ENCODE results near the gene SLC12A9.

SLC12A9 gene

DNA sequence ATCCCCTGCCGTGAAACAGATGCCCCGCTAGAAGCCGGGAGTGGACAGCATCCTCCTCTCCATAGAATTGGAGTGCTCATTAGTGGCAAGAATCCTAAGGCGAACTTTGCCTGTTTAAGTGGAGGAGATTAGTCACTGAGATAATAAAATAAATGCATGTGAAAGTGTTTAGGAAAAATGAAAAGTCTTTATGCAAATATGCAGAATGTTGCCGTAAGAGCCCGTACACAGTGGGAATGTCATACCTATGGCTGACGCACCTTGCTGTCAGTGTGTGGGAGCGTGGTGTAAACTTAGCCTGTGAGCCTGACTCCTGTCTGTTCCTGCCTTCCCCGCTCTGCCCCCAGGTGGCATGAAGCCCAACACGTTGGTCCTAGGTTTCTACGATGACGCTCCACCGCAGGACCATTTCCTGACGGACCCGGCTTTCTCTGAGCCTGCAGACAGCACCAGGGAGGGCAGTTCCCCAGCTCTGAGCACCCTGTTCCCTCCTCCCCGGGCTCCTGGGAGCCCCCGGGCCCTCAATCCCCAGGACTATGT is 12.9 kb downstream of the SLC12A9 start:
- Mint-ChIP-seq H3K4me3 (no peak overlapping the region), H3K27ac (no peak overlapping the region), H3K9me3 (no peaks in the 10 kb centered on the region), H3K36me3 (ENCODE audit: low read depth) (peaks cover 15% of the 10 kb centered on the region), H3K4me1 (peaks cover 17% of the 10 kb centered on the region), H3K27me3 (no peaks in the 10 kb centered on the region)
- no peak for DNase-seq
- ATAC-seq: no peak

DNA sequence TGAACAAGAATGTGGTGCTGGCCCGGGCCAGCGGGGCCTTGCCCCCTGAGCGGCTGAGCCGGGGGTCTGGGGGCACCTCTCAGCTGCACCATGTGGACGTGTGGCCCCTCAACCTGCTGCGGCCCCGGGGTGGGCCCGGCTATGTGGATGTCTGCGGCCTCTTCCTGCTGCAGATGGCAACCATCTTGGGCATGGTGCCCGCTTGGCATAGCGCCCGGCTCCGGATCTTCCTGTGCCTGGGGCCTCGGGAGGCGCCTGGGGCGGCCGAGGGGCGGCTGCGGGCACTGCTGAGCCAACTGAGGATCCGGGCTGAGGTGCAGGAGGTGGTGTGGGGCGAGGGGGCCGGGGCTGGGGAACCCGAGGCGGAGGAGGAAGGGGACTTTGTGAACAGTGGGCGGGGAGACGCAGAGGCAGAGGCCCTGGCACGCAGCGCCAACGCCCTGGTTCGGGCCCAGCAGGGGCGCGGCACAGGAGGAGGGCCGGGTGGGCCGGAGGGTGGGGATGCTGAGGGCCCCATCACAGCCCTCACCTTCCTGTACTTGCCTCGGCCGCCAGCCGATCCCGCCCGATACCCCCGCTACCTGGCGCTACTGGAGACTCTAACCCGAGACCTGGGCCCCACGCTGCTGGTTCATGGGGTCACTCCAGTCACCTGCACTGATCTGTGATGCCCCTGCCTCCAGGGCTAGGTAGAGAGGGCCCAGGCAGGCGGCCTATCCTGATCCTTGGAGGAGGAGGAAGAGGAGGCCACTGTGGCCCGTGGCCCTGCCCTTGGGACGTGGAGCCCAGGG is 13.6 kb downstream of the SLC12A9 start:
- H3K9me3 Mint-ChIP-seq: no peaks in the 10 kb centered on the region
- ATAC-seq (peak; percentile 39), DNase-seq (peak; percentile 44)
- H3K27ac Mint-ChIP-seq: peak overlapping the region; percentile 92
- H3K27me3 Mint-ChIP-seq: no peaks in the 10 kb centered on the region
- peaks cover 17% of the 10 kb centered on the region for H3K4me1 Mint-ChIP-seq
- H3K36me3 Mint-ChIP-seq (ENCODE audit: low read depth): peaks cover 13% of the 10 kb centered on the region
- peak overlapping the region; percentile 87 for H3K4me3 Mint-ChIP-seq

DNA sequence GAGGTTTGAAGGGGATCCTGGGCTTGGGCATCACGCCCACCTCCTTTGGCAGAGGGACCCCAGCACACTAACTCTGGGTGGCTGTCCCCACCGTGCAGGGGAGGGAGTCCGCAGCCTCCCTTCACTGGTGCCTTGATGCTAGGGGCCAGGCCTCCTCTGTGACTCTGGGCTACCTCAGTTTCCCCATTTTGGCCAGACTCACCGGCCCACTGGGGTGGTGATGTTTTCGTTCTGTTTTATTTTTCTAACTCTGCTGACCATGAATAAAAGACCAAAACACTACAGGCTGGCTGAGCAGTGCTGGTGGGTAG is 14.2 kb downstream of the SLC12A9 start:
- ATAC-seq: no peak
- H3K27ac Mint-ChIP-seq: peak overlapping the region; percentile 92
- H3K4me3 Mint-ChIP-seq: peak overlapping the region; percentile 87
- H3K9me3 Mint-ChIP-seq: no peaks in the 10 kb centered on the region
- DNase-seq: no peak
- H3K27me3 Mint-ChIP-seq: no peaks in the 10 kb centered on the region
- H3K36me3 Mint-ChIP-seq (ENCODE audit: low read depth): peaks cover 16% of the 10 kb centered on the region
- peaks cover 17% of the 10 kb centered on the region for H3K4me1 Mint-ChIP-seq

DNA sequence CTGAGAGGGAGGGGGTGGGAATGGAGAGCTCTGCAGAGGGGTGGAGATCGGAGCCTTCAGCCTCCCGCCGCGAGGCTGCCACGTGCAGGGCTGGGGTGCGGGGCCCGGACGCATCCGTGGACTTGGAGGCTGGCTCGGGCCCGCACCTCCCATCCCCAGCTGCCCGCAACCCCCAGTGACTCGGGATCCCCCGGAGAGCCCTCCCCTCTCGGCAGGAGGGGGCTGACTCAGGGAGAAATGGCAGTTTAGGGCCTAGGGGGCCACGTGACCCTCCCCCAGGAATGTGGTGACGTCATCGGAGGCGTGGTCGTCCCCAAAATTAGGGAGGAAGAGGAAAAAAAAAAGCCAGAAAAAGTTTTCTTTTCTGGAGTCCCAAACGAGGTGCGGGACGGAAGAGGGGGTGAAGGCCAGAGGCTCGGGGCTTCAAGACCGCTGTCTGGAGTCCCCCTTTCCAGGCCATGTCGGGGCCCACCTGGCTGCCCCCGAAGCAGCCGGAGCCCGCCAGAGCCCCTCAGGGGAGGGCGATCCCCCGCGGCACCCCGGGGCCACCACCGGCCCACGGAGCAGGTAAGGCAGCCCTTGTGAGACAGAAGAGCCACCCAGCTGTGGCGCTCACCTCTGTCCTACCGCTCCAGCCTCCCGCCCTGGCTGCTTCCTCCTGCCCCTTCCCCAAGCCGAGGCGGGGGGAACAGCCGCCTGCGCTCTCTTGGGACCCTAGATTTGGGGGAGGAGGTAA is 14.7 kb downstream of the SLC12A9 start, which contains the start of gene TRIP6:
Gene TRIP6, plus strand, starts transcription at position 348 of the 736 bp plus-strand sequence. Its CDS starts 111 bp downstream, at position 459.
- no peaks in the 10 kb centered on the region for H3K27me3 Mint-ChIP-seq
- H3K36me3 Mint-ChIP-seq (ENCODE audit: low read depth): peaks cover 16% of the 10 kb centered on the region
- H3K9me3 Mint-ChIP-seq: no peaks in the 10 kb centered on the region
- H3K4me1 Mint-ChIP-seq: peaks cover 17% of the 10 kb centered on the region
- peak within 1 kb of the TSS; percentile 92 for H3K27ac Mint-ChIP-seq
- peak; percentile 82 for DNase-seq
- peak; percentile 66 for ATAC-seq
- H3K4me3 Mint-ChIP-seq: peak within 1 kb of the TSS; percentile 87

DNA sequence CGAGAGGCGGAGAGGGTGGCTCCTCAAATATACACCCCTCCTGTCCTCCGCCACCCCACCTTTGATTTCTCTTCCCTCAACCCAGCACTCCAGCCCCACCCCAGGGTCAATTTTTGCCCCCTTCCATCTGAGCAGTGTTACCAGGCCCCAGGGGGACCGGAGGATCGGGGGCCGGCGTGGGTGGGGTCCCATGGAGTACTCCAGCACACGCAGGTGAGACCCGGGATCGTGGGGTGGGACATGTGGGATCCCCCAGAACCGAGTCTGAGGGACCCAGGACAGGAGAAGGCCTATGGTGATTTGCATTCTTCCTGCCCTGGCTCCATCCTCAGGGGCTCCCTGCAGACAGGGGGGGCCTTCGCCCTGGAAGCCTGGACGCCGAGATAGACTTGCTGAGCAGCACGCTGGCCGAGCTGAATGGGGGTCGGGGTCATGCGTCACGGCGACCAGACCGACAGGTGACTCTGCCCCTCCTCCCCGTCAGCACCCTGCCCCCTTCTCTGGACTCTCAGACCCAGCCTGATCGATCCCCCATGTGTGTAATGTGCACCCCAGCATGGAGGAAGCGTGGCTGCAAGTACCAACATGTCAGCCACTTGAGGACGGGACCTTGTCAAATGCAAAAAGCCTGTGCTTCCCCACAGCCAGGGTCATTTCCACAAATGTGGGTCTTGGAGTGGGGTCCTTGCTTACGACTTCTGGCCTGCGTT is 15.4 kb downstream of the SLC12A9 start:
- Mint-ChIP-seq H3K27me3 (no peaks in the 10 kb centered on the region), H3K36me3 (ENCODE audit: low read depth) (peaks cover 15% of the 10 kb centered on the region), H3K9me3 (no peaks in the 10 kb centered on the region), H3K4me1 (peaks cover 20% of the 10 kb centered on the region), H3K27ac (peak overlapping the region; percentile 68), H3K4me3 (peak overlapping the region; percentile 87)
- DNase-seq (no peak), ATAC-seq (no peak)

DNA sequence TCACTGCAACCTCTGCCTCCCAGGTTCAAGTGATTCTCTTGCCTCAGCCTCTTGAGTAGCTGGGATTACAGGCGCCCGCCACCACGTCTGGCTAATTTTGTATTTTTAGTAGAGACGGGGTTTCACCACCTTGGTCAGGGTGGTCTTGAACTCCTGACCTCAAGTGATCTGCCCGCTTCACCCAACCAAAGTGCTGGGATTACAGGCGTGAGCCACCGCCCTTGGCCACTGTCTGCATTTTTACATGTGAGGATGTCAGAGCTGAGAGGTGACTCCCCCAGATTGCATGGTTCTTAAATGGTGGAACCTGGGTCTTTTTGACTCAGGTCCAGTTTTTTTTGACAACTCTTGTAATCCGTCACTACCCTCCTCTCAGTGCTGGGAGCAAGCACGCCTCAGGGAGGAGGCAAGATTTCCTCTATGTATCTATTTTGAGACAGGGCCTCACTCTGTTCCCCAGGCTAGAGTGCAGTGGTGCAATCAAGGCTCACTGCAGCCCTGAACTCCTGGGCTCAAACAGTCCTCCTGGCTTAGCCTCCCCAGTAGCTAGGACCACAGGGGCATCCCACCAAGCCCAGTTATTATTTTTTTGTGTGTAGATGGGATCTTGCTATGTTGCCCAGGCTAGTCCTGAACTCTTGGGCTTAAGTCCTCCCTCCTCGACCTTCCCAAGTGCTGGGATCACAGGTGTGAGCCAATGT is 21.2 kb downstream of the SLC12A9 start:
- Mint-ChIP-seq H3K36me3 (ENCODE audit: low read depth) (peaks cover 60% of the 10 kb centered on the region), H3K9me3 (no peaks in the 10 kb centered on the region), H3K27ac (peak overlapping the region; percentile 97), H3K4me1 (peaks cover 48% of the 10 kb centered on the region), H3K4me3 (peak overlapping the region; percentile 97), H3K27me3 (no peaks in the 10 kb centered on the region)
- ATAC-seq (no peak), DNase-seq (no peak)

DNA sequence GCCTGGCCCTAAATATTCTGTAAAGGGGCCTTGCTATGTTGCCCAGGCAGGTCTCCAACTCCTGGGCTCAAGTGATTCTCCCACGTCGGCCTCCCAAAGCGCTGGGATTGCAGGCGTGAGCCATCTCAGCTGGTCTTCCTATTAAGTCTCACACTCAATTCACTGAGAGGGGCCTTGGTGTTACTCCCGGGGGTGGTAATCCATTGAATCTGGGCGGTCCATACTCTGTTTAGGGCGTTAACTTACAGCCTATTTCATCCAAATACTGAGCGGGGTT is 21.7 kb downstream of the SLC12A9 start:
- peaks cover 65% of the 10 kb centered on the region for H3K36me3 Mint-ChIP-seq (ENCODE audit: low read depth)

DNA sequence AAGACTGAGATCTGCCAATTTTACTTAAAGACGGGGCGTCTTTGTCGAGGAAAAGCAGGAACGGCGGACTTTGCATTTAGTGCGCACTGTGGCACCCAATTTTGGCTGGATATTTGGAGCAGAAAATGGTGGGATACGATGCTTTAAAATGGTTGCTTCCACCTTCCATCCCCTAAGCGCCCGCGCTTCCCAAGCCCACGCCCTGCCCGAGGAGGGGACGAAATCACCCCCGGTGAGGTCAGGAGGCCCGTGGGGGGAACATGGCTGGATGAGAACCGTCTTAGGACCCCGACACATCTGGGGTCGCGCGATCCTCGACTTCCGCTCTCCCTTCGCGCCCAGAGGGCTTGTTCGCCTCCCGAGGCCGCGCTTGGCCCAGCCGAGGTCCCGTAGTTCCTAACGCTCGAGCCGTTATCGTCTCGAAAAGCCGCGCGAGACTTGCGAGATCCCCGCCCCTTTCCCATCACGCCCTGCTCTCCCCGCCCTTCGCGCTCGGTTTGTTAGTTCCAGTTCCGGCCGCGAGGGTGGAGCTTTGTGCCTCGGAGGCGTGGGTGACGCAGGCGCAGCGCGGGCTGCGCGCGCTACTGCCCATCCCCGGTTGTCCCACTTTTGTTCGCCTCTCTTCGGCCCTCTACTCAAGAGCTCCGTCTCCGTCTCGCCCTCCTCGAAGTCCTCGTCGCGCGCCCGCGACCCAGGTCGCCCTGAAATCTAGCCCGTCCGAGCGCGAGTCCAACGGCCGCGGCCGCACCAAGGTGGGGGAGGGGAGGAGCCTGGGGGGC is 22.3 kb downstream of the SLC12A9 start, which contains the start of gene SRRT:
Gene SRRT, plus strand, starts transcription at position 527 of the 779 bp plus-strand sequence. CDS start 488 bp downstream, outside the sequence.
- Mint-ChIP-seq H3K27ac (peak within 1 kb of the TSS; percentile 97), H3K4me3 (peak within 1 kb of the TSS; percentile 97), H3K4me1 (peaks cover 52% of the 10 kb centered on the region), H3K36me3 (ENCODE audit: low read depth) (peaks cover 71% of the 10 kb centered on the region), H3K27me3 (no peaks in the 10 kb centered on the region), H3K9me3 (no peaks in the 10 kb centered on the region)
- ATAC-seq: peak; percentile 91
- DNase-seq: peak; percentile 99

More for the DNA sequence above, 21.7 kb downstream of the SLC12A9 start:
- H3K4me1 Mint-ChIP-seq: peaks cover 48% of the 10 kb centered on the region
- peak overlapping the region; percentile 97 for H3K4me3 Mint-ChIP-seq
- peak overlapping the region; percentile 97 for H3K27ac Mint-ChIP-seq
- no peak for ATAC-seq
- H3K27me3 Mint-ChIP-seq: no peaks in the 10 kb centered on the region
- H3K9me3 Mint-ChIP-seq: no peaks in the 10 kb centered on the region
- peak; percentile 14 for DNase-seq

DNA sequence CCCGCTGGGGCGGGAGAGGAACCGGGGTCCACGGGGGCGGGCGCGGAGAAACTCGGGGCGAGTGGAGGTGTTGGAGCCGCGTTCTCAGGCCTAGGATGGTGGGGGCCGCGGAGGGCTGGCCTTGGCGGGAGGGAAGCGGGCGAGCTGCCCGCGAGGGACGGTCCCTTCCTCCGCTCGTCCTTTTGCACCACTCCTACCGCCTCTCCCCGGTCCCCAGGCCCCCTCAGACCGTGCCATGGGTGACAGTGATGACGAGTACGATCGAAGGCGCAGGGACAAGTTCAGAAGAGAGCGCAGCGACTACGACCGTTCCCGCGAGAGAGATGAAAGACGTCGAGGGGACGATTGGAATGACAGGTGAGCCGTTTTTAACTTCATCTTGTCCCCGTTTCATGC is 22.8 kb downstream of the SLC12A9 start:
- peak overlapping the region; percentile 97 for H3K4me3 Mint-ChIP-seq
- H3K9me3 Mint-ChIP-seq: no peaks in the 10 kb centered on the region
- peak overlapping the region; percentile 97 for H3K27ac Mint-ChIP-seq
- no peaks in the 10 kb centered on the region for H3K27me3 Mint-ChIP-seq
- DNase-seq: peak; percentile 49
- peak; percentile 45 for ATAC-seq
- peaks cover 74% of the 10 kb centered on the region for H3K36me3 Mint-ChIP-seq (ENCODE audit: low read depth)
- H3K4me1 Mint-ChIP-seq: peaks cover 56% of the 10 kb centered on the region

DNA sequence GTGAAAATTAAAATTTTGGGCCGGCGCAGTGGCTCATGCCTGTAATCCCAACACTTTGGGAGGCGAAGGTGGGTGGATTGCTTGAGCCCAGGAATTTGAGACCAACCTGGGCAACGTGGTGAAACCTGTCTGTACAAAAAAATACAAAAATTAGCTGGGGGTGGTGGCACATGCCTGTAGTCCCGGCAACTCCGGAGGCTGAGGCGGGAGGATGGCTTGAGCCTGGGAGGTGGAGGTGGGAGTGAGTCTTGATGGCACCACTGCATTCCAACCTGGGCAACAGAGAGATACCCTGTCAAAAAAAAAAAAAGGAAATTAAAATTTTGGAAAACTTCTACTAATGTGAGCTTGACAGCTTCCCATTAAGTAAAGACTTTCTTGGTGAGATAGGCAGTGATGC is 25.5 kb downstream of the SLC12A9 start:
- Mint-ChIP-seq H3K4me1 (peaks cover 54% of the 10 kb centered on the region), H3K36me3 (ENCODE audit: low read depth) (peaks cover 81% of the 10 kb centered on the region)

DNA sequence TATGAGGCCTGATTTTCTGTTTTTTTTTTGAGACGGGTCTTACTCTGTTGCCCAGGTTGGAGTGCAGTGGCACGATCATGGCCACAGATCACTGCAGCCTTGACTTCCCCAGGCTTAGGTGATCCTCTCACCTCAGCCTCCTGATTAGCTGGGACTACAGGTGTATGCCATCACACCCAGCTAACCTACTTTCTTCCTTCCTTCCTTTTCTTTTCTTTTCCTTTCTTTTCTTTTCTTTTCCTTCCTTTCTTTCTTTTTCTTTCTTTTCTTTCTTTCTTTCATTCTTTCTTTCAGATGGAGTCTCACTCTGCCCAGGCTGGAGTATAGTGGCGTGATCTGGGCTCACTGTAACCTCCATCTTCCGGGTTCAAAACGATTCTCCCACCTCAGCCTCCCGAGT is 26.2 kb downstream of the SLC12A9 start:
- DNase-seq (no peak), ATAC-seq (no peak)
- H3K27ac Mint-ChIP-seq: no peak overlapping the region
- H3K27me3 Mint-ChIP-seq: no peaks in the 10 kb centered on the region
- no peaks in the 10 kb centered on the region for H3K9me3 Mint-ChIP-seq
- peak overlapping the region; percentile 22 for H3K4me3 Mint-ChIP-seq
- peaks cover 56% of the 10 kb centered on the region for H3K4me1 Mint-ChIP-seq
- H3K36me3 Mint-ChIP-seq (ENCODE audit: low read depth): peaks cover 81% of the 10 kb centered on the region

More for the DNA sequence above, 25.5 kb downstream of the SLC12A9 start:
- peak overlapping the region; percentile 67 for H3K27ac Mint-ChIP-seq
- no peak for DNase-seq
- no peak for ATAC-seq
- no peaks in the 10 kb centered on the region for H3K9me3 Mint-ChIP-seq
- no peaks in the 10 kb centered on the region for H3K27me3 Mint-ChIP-seq
- H3K4me3 Mint-ChIP-seq: peak overlapping the region; percentile 52

DNA sequence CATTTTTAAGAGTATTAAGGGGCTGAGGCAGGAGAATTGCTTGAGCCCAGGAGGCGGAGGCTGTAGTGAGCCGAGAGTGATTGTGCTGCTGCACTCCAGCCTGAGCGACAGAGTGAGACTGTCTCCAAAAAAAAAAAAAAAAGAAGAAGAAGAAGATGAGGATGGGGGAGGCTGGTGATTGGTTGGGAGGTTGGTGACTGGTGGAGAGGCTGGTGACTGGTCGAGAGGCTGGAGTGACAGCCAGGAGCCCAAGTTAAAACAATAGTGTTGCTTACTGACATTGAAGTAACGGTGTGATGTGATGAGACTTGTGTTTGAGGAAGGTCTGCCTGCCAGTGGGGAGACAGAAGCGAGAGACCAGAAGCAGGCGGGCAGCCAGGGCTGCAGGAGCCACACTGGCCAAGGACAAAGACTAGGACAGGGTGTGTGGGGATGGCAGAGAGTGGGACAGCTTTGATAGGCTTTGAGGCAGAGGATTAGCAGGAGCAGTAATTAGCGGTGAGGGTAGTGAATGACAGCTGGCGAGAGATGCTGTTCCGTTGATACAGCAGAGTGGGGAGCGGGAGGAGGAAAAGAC is 27.3 kb downstream of the SLC12A9 start:
- ATAC-seq (no peak), DNase-seq (no peak)
- Mint-ChIP-seq H3K4me3 (no peak overlapping the region), H3K4me1 (peaks cover 50% of the 10 kb centered on the region), H3K27me3 (no peaks in the 10 kb centered on the region), H3K9me3 (no peaks in the 10 kb centered on the region), H3K27ac (peak overlapping the region; percentile 77), H3K36me3 (ENCODE audit: low read depth) (peaks cover 78% of the 10 kb centered on the region)

DNA sequence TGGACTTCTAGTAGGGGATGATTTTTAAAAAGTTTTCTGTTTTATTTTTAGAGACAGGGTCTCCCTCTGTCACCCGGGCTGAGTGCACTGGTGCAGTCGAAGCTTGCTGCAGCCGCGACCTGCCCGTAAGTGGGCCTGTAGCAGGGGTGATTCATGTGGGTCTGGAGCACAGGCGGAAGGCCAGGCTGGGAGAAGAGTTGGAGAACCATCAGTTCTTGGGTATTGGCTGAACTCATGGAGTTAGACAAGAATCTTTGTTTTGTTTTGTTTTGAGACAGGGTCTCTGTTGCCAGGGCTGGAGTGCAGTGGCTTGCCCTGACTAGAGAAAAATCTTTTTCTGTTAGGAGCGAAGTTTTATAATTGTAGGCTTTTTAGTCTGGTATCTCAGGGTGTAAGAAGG is 28.1 kb downstream of the SLC12A9 start:
- Mint-ChIP-seq H3K4me1 (peaks cover 51% of the 10 kb centered on the region), H3K36me3 (ENCODE audit: low read depth) (peaks cover 77% of the 10 kb centered on the region), H3K27ac (no peak overlapping the region)

More for the DNA sequence above, 28.1 kb downstream of the SLC12A9 start:
- no peak overlapping the region for H3K4me3 Mint-ChIP-seq
- DNase-seq (no peak), ATAC-seq (no peak)
- H3K9me3 Mint-ChIP-seq: no peaks in the 10 kb centered on the region
- H3K27me3 Mint-ChIP-seq: no peaks in the 10 kb centered on the region

All from activated naive CD8-positive, alpha-beta T cell treated with anti-CD3 and anti-CD28 coated beads, Interleukin-2, amount 50 U/mL, for 24 hours (primary cell).